Left lung (tissue), 14 donors: ENCODE data around the gene RARA. TPM values are rescaled to one million over a fixed set of nuclear protein-coding genes. Genes with fewer than 3 reads are reported as not detected.
A peak's percentile ranks its signal among the peaks of the same experiment; 100 is the strongest.

ENCODE experiments used
- ATAC-seq: fragments of 200-7000 bp; cut with Tn5 transposase; one replicate; pipeline ENCODE4 v1.9.1; 2020; ENCODE audit warnings: moderate library complexity
- DNase-seq, 4 donors: peaks; one replicate each; pipeline ENCODE4 v3.0.0-alpha.2; 2013 to 2020
- H3K27ac ChIP-seq, 2 donors: fragments of 200-600 bp; sonication (generic) in 1 of 2; one replicate each; pipeline versions ENCODE4 v1.5.0 to v1.8.0; 2020 to 2021
- H3K27me3 ChIP-seq, 2 donors: fragments of 200-600 bp; sonication (generic) in 1 of 2; one replicate each; pipeline versions ENCODE4 v1.5.0 to v1.8.0; 2020 to 2021
- H3K36me3 ChIP-seq, 2 donors: fragments of 200-600 bp; sonication (generic) in 1 of 2; one replicate each; pipeline versions ENCODE4 v1.5.0 to v1.8.0; 2020 to 2021
- H3K4me1 ChIP-seq, 2 donors: fragments of 200-600 bp; one replicate each; pipeline ENCODE4 v1.8.0; 2021
- H3K4me3 ChIP-seq, 2 donors: fragments of 200-600 bp; sonication (generic) in 1 of 2; one replicate each; pipeline versions ENCODE4 v1.5.0 to v1.8.0; 2020 to 2021; ENCODE audit warnings: mild to moderate bottlenecking in 1 of 2
- H3K9me3 ChIP-seq, 2 donors: fragments of 200-600 bp; sonication (generic) in 1 of 2; one replicate each; pipeline versions ENCODE4 v1.5.0 to v1.8.0; 2020 to 2021
- CTCF ChIP-seq, 2 donors: fragments of 200-600 bp; sonication (generic) in 1 of 2; IDR thresholded peaks; one replicate each; pipeline versions ENCODE4 v1.5.0 to v1.8.0; 2021; ENCODE audit warnings: antibody characterized with exemption in 2 of 2
- intact Hi-C, 2 donors: fragments of 100-400 bp; cut with DNase I; formaldehyde crosslinking; loops; one replicate each; pipeline versions ENCODE4 v1.11.2 to v1.14.2; 2022
- long read RNA-seq, 12 donors: library from polyadenylated mRNA in 2 of 12; unstranded in 2 of 12; transcript quantifications; one replicate each; pipeline ENCODE4 v2.0.0 and lab custom pipeline, GENCODE V29; 2019 to 2026
- polyA plus RNA-seq, 6 donors: library from polyadenylated mRNA; unstranded; fragments of 120-200 nt; gene quantifications; one replicate each; pipeline ENCODE4 v1.2.1, GENCODE V29; 2013; ENCODE audit not compliant: insufficient read length in 6 of 6
- total RNA-seq, 2 donors: library from RNA; stranded (reverse); fragmentation: NEBNext Ultra II Directional; extraction: Animal tissue kit (Norgen Biotek cat#: 25700); gene quantifications; one replicate each; pipeline ENCODE4 v1.2.1, GENCODE V29; 2021
- donor health status: DM: no; HTN: yes; CAD: no.
- donor health status: DM: no; HTN: no; CAD: no.

RARA gene
- 10 to 100 TPM; 54.7 to 62.6 TPM for total RNA-seq
- 10 to 100 TPM; 45.5 to 58.6 (median 52.4) TPM for polyA plus RNA-seq
- long read RNA-seq, donor 1, transcript RARA-202 (8 exons, 2,285 nt) = major isoform, 5 of 27 reads
- long read RNA-seq, donor 1, partial matches to known transcripts = 18 of 27 reads
- long read RNA-seq, donor 1, other reads (novel, unspliced or antisense) = 0 of 27 reads
- long read RNA-seq, donor 2, partial matches to known transcripts = 15 of 17 reads
- long read RNA-seq, donor 2, other reads (novel, unspliced or antisense) = 0 of 17 reads
- long read RNA-seq, donor 3, partial matches to known transcripts = 0 of 4 reads
- long read RNA-seq, donor 3, other reads (novel, unspliced or antisense) = 0 of 4 reads
- long read RNA-seq, donor 4, partial matches to known transcripts = 0 of 8 reads
- long read RNA-seq, donor 4, other reads (novel, unspliced or antisense) = 2 of 8 reads
- long read RNA-seq, donor 5, transcript RARA-202 (8 exons, 2,285 nt) = major isoform, 6 of 31 reads
- long read RNA-seq, donor 5, partial matches to known transcripts = 21 of 31 reads
- long read RNA-seq, donor 5, other reads (novel, unspliced or antisense) = 0 of 31 reads
- long read RNA-seq, donor 6, partial matches to known transcripts = 6 of 7 reads
- long read RNA-seq, donor 6, other reads (novel, unspliced or antisense) = 0 of 7 reads
- long read RNA-seq, donor 7, partial matches to known transcripts = 0 of 4 reads
- long read RNA-seq, donor 7, other reads (novel, unspliced or antisense) = 0 of 4 reads
- long read RNA-seq, donor 8, partial matches to known transcripts = 10 of 17 reads
- long read RNA-seq, donor 8, other reads (novel, unspliced or antisense) = 0 of 17 reads
- long read RNA-seq, donor 9 = 0 reads
- long read RNA-seq, donor 10, partial matches to known transcripts = 3 of 7 reads
- long read RNA-seq, donor 10, other reads (novel, unspliced or antisense) = 3 of 7 reads
- long read RNA-seq, donor 11 = 0 reads
- long read RNA-seq, donor 12, transcript RARA-202 (8 exons, 2,285 nt) = major isoform, 6 of 11 reads
- long read RNA-seq, donor 12, partial matches to known transcripts = 0 of 11 reads
- long read RNA-seq, donor 12, other reads (novel, unspliced or antisense) = 0 of 11 reads

GRCh38 chr17:40309031-40309948 lies at the start of gene RARA:
Gene RARA (plus strand): TSS chr17:40309180. CDS start chr17:40331219, 22,039 bp downstream.
- Histone ChIP-seq H3K4me1 (peaks cover 74 to 85% of the 10 kb centered on the region in 2 donors), H3K4me3 (peak within 1 kb of the TSS; percentile 45 to 57), H3K27me3 (no peaks in the 10 kb centered on the region)

DNA sequence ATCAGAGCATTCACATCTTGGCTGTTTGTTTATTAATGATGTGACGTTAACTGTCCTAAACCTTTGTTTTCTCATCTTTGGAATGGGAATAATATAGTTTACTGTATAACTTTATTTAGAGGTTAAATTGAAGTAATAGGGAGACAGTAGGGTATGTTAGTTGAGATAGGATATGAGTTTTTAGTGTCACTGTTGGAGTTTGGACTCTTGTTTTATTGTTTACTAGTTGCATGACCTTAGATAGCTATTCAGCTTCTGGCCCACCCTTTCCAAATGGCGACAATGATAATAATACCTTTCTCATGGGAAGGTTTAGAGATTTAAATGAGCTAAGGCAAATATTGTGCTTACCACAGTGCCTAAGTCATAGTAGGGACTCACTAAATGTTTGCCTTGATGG lies 49.5 kb upstream of the RARA start:
- TF ChIP-seq CTCF (IDR thresholded peaks at IDR 0.05) = no peak
- Histone ChIP-seq H3K4me3 (no peak overlapping the region), H3K9me3 (no peaks in the 10 kb centered on the region), H3K27me3 (no peaks in the 10 kb centered on the region), H3K27ac (no peak overlapping the region), H3K4me1 (no peaks in the 10 kb centered on the region), H3K36me3 (peaks cover 5 to 83% of the 10 kb centered on the region in 2 donors)
- no peak for DNase-seq
- intact Hi-C loops = no loop called here
- no peak for ATAC-seq

More at GRCh38 chr17:40309031-40309948, at the start of gene RARA:
- TF ChIP-seq CTCF (IDR thresholded peaks at IDR 0.05) = no peak
- DNase-seq = peak in 2 of 4 donors; percentile 74 to 83
- intact Hi-C loops = loop anchor here (5.0 to 10.0 kb wide), 2 partner anchors 43 to 46 kb away; no protein-coding TSS in a partner anchor
- Histone ChIP-seq H3K9me3 (no peaks in the 10 kb centered on the region), H3K27ac (peak within 1 kb of the TSS; percentile 76 to 80), H3K36me3 (no peaks in the 10 kb centered on the region)
- peak; percentile 68 for ATAC-seq

- H3K4me1 ChIP-seq = no peaks in the 10 kb centered on the region
- no peaks in the 10 kb centered on the region for H3K9me3 ChIP-seq
- no peaks in the 10 kb centered on the region for H3K27me3 ChIP-seq
- peaks cover 12 to 93% of the 10 kb centered on the region in 2 donors for H3K36me3 ChIP-seq
- ATAC-seq (no peak), DNase-seq (no peak)
- no peak overlapping the region for H3K27ac ChIP-seq
- intact Hi-C loops = no loop called here
- no peak overlapping the region for H3K4me3 ChIP-seq
- TF ChIP-seq CTCF (IDR thresholded peaks at IDR 0.05) = no peak
Observed at GRCh38 chr17:40260528-40260927, 48.5 kb upstream of the RARA start.

DNA sequence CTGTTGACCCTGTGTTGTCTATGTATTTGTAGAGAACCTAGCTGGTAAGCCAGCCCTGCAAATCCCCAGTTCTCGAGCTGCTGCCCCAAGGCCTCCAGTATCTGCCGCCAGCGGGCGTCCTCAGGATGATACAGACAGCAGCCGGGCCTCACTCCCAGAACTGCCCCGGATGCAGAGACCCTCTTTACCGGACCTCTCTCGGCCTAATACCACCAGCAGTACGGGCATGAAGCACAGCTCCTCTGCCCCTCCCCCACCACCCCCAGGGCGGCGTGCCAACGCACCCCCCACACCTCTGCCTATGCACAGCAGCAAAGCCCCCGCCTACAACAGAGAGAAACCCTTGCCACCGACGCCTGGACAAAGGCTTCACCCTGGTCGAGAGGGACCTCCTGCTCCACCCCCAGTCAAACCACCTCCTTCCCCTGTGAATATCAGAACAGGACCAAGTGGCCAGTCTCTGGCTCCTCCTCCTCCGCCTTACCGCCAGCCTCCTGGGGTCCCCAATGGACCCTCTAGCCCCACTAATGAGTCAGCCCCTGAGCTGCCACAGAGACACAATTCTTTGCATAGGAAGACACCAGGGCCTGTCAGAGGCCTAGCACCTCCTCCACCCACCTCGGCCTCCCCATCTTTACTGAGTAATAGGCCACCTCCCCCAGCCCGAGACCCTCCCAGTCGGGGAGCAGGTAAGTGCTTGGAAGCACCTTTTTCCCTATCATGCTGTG lies 44.4 kb upstream of the RARA start:
- no peak for TF ChIP-seq CTCF (IDR thresholded peaks at IDR 0.05)
- Histone ChIP-seq H3K4me3 (no peak overlapping the region), H3K4me1 (no peaks in the 10 kb centered on the region), H3K27ac (no peak overlapping the region), H3K36me3 (peaks cover 7 to 95% of the 10 kb centered on the region in 2 donors), H3K9me3 (no peaks in the 10 kb centered on the region), H3K27me3 (no peaks in the 10 kb centered on the region)
- ATAC-seq (no peak), DNase-seq (no peak)
- intact Hi-C loops = no loop called here
